ENCODE data around the gene ANKRD52.
A peak's percentile ranks its signal among the peaks of the same experiment; 100 is the strongest.
"Not testable (repeated sequence)": the region's sequence is repeated elsewhere in the genome, so short reads cannot be mapped to it uniquely, and the experiment has no call there.

The ANKRD52 gene

GRCh38 chr12:56258068-56258819 lies at the start of gene ANKRD52:
Gene ANKRD52, minus strand, starts transcription at chr12:56258384. Its CDS starts 115 bp downstream, at chr12:56258269.
- peak; percentile 69 for DNase-seq (ENCODE audit: low spot score)

DNA sequence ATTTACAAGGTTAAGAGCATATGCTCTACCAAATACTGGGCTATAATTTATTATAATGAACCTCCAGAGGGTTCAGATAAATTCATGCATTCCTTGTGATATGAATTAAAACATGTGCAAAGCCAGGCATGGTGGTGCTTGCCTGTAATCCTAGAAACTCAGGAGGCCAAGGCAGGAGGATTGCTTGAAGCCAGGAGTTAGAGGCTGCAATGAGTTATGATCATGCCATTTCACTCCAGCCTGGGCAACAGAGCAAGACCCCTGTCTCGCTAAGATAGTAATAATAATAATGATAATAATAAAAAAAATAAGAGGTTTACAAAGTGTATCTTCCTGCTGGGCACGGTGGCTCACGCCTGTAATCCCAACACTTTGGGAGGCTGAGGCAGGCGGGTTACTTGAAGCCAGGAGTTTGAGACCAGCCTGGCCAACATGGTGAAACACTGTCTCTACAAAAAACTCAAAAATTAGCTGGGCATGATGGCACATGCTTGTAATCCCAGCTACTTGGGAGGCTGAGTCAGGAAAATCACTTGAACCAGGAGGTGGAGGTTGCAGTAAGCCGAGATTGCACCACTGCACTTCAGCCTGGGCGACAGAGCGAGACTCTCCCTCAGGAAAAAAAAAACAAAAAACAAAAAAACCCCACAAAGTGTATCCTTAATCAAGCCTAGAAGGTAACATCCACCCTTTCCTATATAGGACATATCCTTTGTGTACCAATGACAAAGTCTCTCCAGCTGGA lies 49.2 kb upstream of the ANKRD52 start:
- no peak for DNase-seq (ENCODE audit: low spot score)

DNA sequence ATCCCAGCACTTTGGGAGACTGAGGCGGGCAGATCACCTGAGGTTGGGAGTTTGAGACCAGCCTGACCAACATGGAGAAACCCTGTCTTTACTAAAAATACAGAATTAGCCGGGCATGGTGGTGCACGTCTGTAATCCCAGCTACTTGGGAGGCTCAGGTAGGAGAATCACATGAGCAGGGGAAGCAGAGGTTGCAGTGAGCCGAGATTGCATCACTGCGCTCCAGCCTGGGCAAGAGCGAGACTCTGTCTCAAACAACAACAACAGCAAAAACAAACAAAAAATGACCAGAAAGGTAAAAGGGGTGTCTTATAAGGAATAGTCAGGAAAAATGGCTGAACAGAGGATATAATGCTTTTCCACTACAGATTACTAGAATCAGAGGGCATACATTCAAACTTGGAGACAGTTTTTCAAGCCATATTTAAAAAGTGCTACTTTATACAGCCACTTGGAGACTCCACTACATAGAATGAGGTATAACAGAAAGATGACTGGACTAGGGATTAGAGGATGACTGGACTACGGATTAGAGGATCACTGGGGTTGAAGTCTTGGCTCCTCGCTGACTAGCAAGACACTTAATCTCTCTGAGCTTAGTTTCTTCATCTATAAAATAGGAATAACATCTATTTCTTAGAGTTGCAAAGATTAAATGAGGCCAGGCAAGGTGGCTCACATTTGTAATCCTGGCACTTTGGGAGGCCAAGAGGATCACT lies 46.8 kb upstream of the ANKRD52 start:
- no peak for DNase-seq (ENCODE audit: low spot score)

DNA sequence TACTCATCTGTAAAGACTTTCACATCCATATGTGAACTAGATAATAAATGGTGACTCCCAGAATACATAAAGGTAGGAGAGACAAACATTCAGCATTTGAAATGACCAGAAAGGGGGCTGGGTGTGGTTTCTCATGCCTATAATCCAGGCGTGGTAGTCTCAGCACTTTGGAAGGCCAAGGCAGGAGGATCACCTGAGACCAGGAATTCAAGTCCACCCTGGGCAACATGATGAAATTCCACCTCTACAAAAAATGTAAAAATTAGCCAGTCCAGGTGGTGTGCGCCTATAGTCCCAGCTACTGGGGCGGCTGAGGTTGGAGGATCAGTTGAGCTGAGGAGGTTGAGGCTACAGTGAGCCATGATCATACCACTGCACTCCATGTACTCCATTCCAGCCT lies 46.1 kb upstream of the ANKRD52 start:
- no peak for DNase-seq (ENCODE audit: low spot score)

- no peak for DNase-seq (ENCODE audit: low spot score)
These were observed 42.7 kb upstream of the ANKRD52 start for GRCh38 chr12:56300644-56301464.

- peak; percentile 97 for DNase-seq (ENCODE audit: low spot score)
These were observed 41.9 kb upstream of the ANKRD52 start, which contains the start of gene CS for GRCh38 chr12:56299853-56300643. Gene CS, minus strand, starts transcription at chr12:56300330. Its CDS starts 129 bp downstream, at chr12:56300201.

DNA sequence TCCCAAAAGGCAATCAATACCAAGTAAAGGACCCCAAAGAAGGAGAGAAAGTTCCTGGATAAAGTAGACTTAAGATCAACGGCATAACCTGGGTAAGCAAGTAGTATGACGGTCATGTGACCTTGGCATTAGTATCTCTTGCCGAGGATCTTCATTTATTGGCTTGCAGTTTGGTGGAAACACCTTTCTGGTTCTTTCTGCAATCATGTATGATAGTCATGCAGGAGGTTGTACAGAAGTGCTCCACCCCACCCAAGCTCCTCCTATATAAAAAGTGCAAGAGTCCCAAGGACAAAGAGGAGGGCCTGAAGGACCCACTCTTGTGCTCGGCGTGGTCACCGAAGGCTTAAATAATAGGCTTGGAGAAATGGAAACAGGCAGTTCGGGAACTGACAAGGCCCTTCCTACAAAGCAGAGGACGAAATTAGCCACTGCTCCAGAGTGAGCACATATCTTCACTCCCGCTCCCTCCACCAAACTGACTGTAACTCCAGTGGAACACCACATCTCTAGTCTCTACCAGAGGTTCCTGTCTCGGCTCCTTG lies 41.2 kb upstream of the ANKRD52 start:
- DNase-seq (ENCODE audit: low spot score): no peak

- DNase-seq (ENCODE audit: low spot score): no peak
These were observed 40.6 kb upstream of the ANKRD52 start for GRCh38 chr12:56298828-56299227.

GRCh38 chr12:56297400-56297799 lies 39.2 kb upstream of the ANKRD52 start:
- DNase-seq (ENCODE audit: low spot score): no peak

- no peak for DNase-seq (ENCODE audit: low spot score)
These were observed 38.1 kb upstream of the ANKRD52 start for GRCh38 chr12:56296295-56296694.

- DNase-seq (ENCODE audit: low spot score): no peak
These were observed 35.6 kb upstream of the ANKRD52 start for GRCh38 chr12:56293795-56294194.

DNA sequence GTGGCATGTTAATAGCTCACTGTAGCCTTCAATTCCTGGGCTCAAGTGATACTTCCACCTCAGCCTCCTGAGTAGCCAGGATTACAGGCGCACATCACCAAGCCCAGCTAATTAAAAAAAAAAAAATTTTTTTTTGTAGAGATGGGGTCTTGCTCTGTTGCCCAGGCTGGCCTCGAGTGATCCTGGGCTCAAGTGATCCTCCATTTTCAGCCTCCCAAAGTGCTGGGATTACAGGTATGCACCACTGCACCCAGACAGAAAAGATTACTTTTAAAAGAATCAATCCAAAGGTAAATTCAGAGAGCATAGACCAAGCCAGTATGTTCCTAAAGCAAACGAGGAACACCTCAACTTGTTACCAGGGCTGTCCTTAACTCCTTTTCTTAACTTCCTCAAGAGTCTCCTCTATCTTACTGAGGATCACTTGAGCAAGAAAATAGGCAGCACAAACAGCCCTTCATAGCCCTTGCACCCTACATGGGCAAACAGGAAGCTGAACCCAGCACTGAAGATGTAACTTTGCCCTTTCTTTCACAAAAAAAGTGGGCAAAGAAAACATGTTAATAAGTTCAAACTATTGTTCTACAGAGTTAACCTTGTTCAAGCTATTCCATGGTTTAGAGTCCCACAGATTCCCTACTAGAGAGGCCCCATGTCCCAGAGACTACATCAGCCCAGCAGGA lies 30.7 kb upstream of the ANKRD52 start:
- DNase-seq (ENCODE audit: low spot score): no peak

- DNase-seq (ENCODE audit: low spot score): no peak
These were observed 28.1 kb upstream of the ANKRD52 start for GRCh38 chr12:56286044-56286830.

- not testable (repeated sequence) for DNase-seq (ENCODE audit: low spot score)
These were observed 26.1 kb upstream of the ANKRD52 start for GRCh38 chr12:56284263-56284662.

GRCh38 chr12:56282579-56282978 lies 24.4 kb upstream of the ANKRD52 start:
- DNase-seq (ENCODE audit: low spot score): no peak

DNA sequence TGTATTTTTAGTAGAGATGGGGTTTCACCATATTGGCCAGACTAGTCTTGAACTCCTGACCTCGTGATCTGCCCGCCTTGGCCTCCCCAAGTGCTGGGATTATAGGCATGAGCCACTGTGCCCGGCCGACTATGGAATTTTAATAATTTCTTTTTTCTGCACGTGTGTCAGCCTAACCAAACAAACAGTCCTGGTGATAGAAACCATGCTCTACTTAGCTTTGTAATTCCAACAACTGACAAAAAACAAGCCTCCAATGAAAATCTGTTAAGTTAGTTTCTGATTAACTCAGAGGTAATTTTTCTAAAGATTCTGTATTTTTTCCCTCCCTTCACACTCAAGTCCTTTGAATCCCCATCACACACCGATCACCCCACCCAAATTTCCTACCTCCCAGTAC lies 23.8 kb upstream of the ANKRD52 start:
- DNase-seq (ENCODE audit: low spot score): no peak

DNA sequence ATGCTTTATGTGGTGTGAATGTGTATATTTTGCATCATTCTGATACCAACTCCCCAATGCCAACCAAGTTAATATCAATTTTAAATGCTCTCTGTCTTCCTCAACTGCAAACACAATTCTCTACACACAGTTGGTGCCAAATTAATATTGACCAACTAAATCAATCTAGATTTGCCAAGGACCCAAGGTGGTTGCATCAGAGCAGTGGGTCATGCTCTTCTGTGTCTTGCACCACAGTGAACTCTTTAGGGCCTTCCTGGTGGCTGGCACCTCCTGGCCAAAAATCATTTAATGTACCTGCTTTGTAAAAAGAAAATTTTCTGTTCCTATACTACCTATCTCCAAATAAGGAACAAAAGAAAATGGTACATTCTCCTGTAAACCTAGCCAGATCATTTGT lies 22.7 kb upstream of the ANKRD52 start:
- DNase-seq (ENCODE audit: low spot score): no peak

GRCh38 chr12:56278905-56279304 lies 20.7 kb upstream of the ANKRD52 start:
- DNase-seq (ENCODE audit: low spot score): no peak

- DNase-seq (ENCODE audit: low spot score): no peak
These were observed 16.1 kb upstream of the ANKRD52 start for GRCh38 chr12:56274299-56274698.

Data from kidney capillary endothelial cell (primary cell).